Measurements from ENCODE around the gene SELENOI.

DNA sequence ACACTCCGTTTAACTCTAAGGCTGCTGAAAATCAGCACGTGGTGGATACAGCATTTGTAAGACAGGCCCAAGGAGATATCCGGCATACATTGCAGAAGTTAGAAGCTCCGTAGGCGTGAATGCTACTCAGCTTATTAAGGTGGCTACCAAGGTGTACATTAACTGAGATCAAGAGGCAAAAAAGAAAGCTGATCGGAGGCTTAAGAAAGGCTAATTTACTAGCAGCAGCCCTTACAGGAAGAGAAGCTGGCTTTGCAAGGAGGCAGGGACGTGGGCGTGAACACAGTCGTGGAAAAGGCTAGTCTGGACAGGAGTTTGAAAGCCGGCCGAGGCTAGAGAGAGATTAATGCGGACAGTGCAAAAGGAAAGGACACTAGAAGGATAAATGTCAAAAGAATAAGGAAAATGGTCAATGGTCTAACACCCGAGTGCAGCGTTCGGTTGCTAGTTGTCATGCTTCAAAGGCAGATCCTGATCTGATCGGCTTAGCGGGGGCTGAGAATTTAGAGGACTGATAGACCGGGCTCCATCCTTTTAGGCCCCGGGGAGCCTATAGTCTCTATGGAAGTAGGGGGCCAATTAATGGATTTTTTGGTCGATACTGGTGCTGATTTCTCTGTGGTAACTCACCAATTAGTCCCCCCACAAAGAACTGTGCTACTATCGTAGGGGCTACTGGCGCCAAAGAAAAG lies 45.6 kb upstream of the SELENOI start:
- TF ChIP-seq, protein P1, sequence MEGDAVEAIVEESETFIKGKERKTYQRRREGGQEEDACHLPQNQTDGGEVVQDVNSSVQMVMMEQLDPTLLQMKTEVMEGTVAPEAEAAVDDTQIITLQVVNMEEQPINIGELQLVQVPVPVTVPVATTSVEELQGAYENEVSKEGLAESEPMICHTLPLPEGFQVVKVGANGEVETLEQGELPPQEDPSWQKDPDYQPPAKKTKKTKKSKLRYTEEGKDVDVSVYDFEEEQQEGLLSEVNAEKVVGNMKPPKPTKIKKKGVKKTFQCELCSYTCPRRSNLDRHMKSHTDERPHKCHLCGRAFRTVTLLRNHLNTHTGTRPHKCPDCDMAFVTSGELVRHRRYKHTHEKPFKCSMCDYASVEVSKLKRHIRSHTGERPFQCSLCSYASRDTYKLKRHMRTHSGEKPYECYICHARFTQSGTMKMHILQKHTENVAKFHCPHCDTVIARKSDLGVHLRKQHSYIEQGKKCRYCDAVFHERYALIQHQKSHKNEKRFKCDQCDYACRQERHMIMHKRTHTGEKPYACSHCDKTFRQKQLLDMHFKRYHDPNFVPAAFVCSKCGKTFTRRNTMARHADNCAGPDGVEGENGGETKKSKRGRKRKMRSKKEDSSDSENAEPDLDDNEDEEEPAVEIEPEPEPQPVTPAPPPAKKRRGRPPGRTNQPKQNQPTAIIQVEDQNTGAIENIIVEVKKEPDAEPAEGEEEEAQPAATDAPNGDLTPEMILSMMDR (conservative IDR thresholded peaks at IDR 0.05; ENCODE audit: low read depth, low read length): no peak
- TF ChIP-seq RAD21 (IDR thresholded peaks at IDR 0.05; ENCODE audit: low read length) (no peak), POLR2A (IDR thresholded peaks at IDR 0.05; ENCODE audit: low read depth, low read length) (no peak), MAFK (IDR thresholded peaks at IDR 0.05; ENCODE audit: low read depth, low read length) (no peak), SMC3 (IDR thresholded peaks at IDR 0.05; ENCODE audit: low read depth, low read length) (no peak), CHD1 (IDR thresholded peaks at IDR 0.05; ENCODE audit: low read depth, low read length) (no peak)
- TF ChIP-seq, protein P2, sequence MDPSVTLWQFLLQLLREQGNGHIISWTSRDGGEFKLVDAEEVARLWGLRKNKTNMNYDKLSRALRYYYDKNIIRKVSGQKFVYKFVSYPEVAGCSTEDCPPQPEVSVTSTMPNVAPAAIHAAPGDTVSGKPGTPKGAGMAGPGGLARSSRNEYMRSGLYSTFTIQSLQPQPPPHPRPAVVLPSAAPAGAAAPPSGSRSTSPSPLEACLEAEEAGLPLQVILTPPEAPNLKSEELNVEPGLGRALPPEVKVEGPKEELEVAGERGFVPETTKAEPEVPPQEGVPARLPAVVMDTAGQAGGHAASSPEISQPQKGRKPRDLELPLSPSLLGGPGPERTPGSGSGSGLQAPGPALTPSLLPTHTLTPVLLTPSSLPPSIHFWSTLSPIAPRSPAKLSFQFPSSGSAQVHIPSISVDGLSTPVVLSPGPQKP (IDR thresholded peaks at IDR 0.05; ENCODE audit: borderline replicate concordance, low read depth, low read length): no peak
- TF ChIP-seq, protein P3, sequence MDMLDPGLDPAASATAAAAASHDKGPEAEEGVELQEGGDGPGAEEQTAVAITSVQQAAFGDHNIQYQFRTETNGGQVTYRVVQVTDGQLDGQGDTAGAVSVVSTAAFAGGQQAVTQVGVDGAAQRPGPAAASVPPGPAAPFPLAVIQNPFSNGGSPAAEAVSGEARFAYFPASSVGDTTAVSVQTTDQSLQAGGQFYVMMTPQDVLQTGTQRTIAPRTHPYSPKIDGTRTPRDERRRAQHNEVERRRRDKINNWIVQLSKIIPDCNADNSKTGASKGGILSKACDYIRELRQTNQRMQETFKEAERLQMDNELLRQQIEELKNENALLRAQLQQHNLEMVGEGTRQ (IDR thresholded peaks at IDR 0.05; ENCODE audit: low read depth, low read length): no peak
